OCI-LY1 (cell line): ENCODE data around the gene SSBP4.

Experiments
- CTCF ChIP-seq: fragments of 200-600 bp; sonication (generic), shearing (Covaris generic); IDR thresholded peaks from 2 replicates; pipeline ENCODE4 v1.5.1; 2017; ENCODE audit warnings: mild to moderate bottlenecking, antibody characterized with exemption, low read length, moderate library complexity, mixed read lengths
- EZH2 ChIP-seq: fragments of 200-600 bp; sonication (generic), shearing (Covaris generic); IDR thresholded peaks from 2 replicates; pipeline ENCODE4 v1.8.0; 2017; ENCODE audit warnings: borderline replicate concordance, mixed run types, mild to moderate bottlenecking, antibody characterized with exemption, low read length, moderate library complexity, mixed read lengths

DNA sequence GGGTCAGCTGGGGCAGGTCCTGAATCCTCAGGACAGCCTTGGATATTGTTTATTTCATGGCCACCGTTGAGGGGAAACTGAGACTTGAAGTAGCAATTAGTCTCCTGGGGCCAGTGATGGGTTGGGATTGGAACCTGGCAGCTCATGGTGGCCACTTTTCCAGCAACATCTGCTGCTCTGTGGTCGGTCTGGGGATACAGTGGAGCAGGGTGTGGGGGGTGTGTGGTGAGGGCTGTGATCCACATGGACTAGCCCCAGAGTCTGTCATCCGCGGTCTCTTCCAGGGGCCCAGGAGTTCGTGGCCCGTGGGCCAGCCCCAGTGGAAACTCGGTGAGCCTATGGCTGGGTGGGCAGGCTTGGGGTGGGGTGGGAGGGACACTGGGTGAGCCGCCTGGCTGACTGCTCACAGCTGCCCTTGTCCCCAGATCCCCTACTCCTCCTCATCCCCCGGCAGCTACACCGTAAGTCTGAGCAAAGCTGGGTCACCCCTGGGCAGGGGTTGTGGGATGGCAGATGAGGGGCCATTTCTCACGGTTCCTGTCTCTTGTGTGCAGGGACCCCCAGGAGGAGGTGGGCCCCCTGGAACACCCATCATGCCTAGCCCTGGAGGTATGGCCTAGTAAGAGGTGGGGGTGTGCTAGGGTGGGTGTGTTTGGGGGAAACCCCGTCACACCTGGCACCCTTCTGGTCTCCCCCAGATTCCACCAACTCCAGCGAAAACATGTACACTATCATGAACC, 13.2 kb downstream of the SSBP4 start:
- TF ChIP-seq CTCF = no peak
- no peak for TF ChIP-seq EZH2
